ENCODE data around the gene NIPSNAP3A.

The NIPSNAP3A gene

GRCh38 chr9:104808035-104808614, 60.6 kb downstream of the NIPSNAP3A start:
- no peak for DNase-seq (ENCODE audit: low spot score)
